SK-N-MC (cell line): ENCODE data around the gene ALOXE3.
A peak's percentile ranks its signal among the peaks of the same experiment; 100 is the strongest.
"Not testable (repeated sequence)": the region's sequence is repeated elsewhere in the genome, so short reads cannot be mapped to it uniquely, and the experiment has no call there.

Experiments
- DNase-seq: peaks from one replicate; pipeline ENCODE4 v3.0.0-alpha.2; 2011; ENCODE audit warnings: low read depth, low spot score
- H3K27ac ChIP-seq: fragments of 200-600 bp; sonication (generic); 2 replicates; pipeline ENCODE4 v1.5.1; 2016; ENCODE audit warnings: mixed run types
- H3K36me3 ChIP-seq: fragments of 200-600 bp; sonication (generic); 2 replicates; pipeline ENCODE4 v1.6.1; 2017; ENCODE audit warnings: antibody characterized with exemption, low read length, mixed read lengths; ENCODE audit not compliant: insufficient read depth
- H3K4me3 ChIP-seq: fragments of 200-600 bp; sonication (generic); 2 replicates; pipeline ENCODE4 v1.5.1; 2016
- H3K9ac ChIP-seq: fragments of 200-600 bp; sonication (generic); 2 replicates; pipeline ENCODE4 v1.8.0; 2017; ENCODE audit warnings: mixed run types, mixed read lengths; ENCODE audit not compliant: insufficient read length
- H3K9me3 ChIP-seq: fragments of 200-600 bp; sonication (generic); 2 replicates; pipeline ENCODE4 v1.6.1; 2017; ENCODE audit warnings: low read depth, mild to moderate bottlenecking, antibody characterized with exemption, low read length, moderate library complexity, mixed read lengths
- EZH2 ChIP-seq: fragments of 200-600 bp; sonication (generic); IDR thresholded peaks from one replicate; pipeline ENCODE4 v1.6.1; 2017; ENCODE audit warnings: antibody characterized with exemption
- FOXP2 ChIP-seq: optimal IDR thresholded peaks from 2 replicates; pipeline ENCODE3; 2011; ENCODE audit warnings: mild to moderate bottlenecking, moderate library complexity; ENCODE audit not compliant: insufficient read depth; ENCODE audit errors: extremely low read length, control extremely low read depth
- POLR2AphosphoS5 ChIP-seq: IDR thresholded peaks from 2 replicates; pipeline ENCODE4 v1.6.1; 2012; ENCODE audit warnings: mild to moderate bottlenecking, low read depth, low read length, borderline replicate concordance

ALOXE3 gene

DNA sequence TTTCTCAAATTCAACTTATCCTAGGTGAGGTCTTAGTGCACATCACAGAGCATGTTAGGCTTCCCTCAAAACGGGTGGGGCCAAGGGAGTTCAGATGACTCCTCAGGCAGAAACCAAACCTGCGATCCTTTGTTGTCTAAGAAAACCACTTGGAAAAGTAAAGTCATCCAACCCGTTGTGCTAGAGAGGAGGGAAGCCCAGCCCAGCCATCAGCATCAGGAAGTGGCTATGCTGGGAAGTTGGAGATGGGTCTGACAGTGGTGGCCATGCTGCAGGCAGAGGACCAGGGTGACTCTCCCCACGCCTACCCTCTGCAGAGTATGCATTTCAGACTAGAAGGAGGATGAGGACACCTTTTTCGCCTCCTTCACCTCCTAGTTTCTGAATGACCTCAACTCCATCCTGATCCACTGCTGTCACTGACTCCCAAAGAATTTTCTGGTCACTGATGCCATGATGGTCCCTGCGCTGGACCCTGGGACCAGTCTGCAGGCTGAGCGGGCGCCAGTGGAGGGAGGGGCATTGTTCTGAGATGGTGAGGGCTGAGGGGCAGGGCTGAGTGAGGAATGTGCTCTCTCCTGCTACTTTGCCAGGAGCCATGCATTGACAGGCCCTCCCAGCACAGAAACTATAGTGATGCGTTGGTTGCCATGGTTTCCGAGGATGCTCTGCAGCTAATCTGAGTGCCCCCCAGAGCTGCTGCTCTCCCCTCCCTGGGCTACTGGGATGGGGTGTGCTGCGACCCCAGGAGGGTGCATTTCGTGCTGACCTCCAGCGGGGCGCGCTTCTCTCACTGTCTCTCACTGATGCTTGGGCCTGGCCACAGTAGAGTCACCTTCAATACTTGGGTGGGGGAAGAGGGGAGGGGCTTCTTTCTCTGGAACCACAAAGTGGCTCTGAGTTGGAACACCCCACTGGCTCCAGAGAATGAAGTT, 51.2 kb downstream of the ALOXE3 start:
- no peak overlapping the region for H3K27ac ChIP-seq
- H3K36me3 ChIP-seq = no peaks in the 10 kb centered on the region
- TF ChIP-seq POLR2AphosphoS5 = no peak
- no peak for TF ChIP-seq FOXP2
- TF ChIP-seq EZH2 = no peak
- H3K9ac ChIP-seq = no peak overlapping the region
- no peaks in the 10 kb centered on the region for H3K9me3 ChIP-seq
- no peak overlapping the region for H3K4me3 ChIP-seq
- DNase-seq = no peak

- no peak for DNase-seq
- no peaks in the 10 kb centered on the region for H3K36me3 ChIP-seq
- TF ChIP-seq FOXP2 (no peak), POLR2AphosphoS5 (no peak), EZH2 (no peak)
- H3K27ac ChIP-seq = no peak overlapping the region
- H3K9me3 ChIP-seq = no peaks in the 10 kb centered on the region
- H3K9ac ChIP-seq = no peak overlapping the region
- H3K4me3 ChIP-seq = no peak overlapping the region
Measured at GRCh38 chr17:8064561-8065019, 53.7 kb downstream of the ALOXE3 start.

- Histone ChIP-seq H3K9me3 (no peaks in the 10 kb centered on the region), H3K27ac (no peak overlapping the region), H3K4me3 (no peak overlapping the region), H3K9ac (no peak overlapping the region), H3K36me3 (no peaks in the 10 kb centered on the region)
- DNase-seq = no peak
- TF ChIP-seq FOXP2 (no peak), EZH2 (no peak), POLR2AphosphoS5 (no peak)
Measured at GRCh38 chr17:8063761-8064534, 54.4 kb downstream of the ALOXE3 start.

- Histone ChIP-seq H3K4me3 (peak overlapping the region; percentile 23; the same call in 1 of the 2 replicates), H3K9me3 (no peaks in the 10 kb centered on the region), H3K9ac (no peak overlapping the region), H3K27ac (no peak overlapping the region), H3K36me3 (no peaks in the 10 kb centered on the region)
- DNase-seq = no peak
- TF ChIP-seq POLR2AphosphoS5 (no peak), EZH2 (no peak), FOXP2 (no peak)
Measured at GRCh38 chr17:8062807-8063483, 55.4 kb downstream of the ALOXE3 start.

DNA sequence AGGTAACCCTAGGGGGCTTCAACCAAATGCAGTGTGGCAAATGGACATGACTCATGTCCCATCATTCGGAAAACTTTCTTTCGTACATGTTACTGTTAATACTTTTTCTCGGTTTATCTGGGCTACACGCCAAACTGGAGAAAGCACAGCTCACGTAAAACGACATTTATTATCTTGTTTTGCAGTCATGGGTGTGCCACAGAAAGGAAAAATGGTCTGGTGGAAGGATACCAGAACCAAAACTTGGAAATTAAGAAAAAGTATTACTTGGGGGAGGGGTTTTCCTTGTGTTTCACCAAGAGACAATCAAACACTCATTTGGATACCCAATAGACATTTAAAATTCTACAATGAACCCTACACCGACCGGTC, 55.9 kb downstream of the ALOXE3 start:
- H3K9me3 ChIP-seq = no peaks in the 10 kb centered on the region
- H3K9ac ChIP-seq = peak overlapping the region; percentile 47
- no peak overlapping the region for H3K27ac ChIP-seq
- DNase-seq = no peak
- H3K36me3 ChIP-seq = no peaks in the 10 kb centered on the region
- H3K4me3 ChIP-seq = peak overlapping the region; percentile 23; the same call in 1 of the 2 replicates
- TF ChIP-seq POLR2AphosphoS5 (no peak), FOXP2 (no peak), EZH2 (no peak)

- H3K9me3 ChIP-seq, H3K9ac ChIP-seq, H3K27ac ChIP-seq, H3K4me3 ChIP-seq, H3K36me3 ChIP-seq, DNase-seq: not testable (repeated sequence)
Measured at GRCh38 chr17:8061851-8062250, 56.5 kb downstream of the ALOXE3 start.

GRCh38 chr17:8060274-8060673, 58.0 kb downstream of the ALOXE3 start:
- no peak overlapping the region for H3K27ac ChIP-seq
- no peaks in the 10 kb centered on the region for H3K36me3 ChIP-seq
- TF ChIP-seq POLR2AphosphoS5 (no peak), EZH2 (no peak), FOXP2 (no peak)
- no peak overlapping the region for H3K9ac ChIP-seq
- no peak for DNase-seq
- H3K9me3 ChIP-seq = no peaks in the 10 kb centered on the region
- H3K4me3 ChIP-seq = peak overlapping the region; percentile 45; the same call in 1 of the 2 replicates

DNA sequence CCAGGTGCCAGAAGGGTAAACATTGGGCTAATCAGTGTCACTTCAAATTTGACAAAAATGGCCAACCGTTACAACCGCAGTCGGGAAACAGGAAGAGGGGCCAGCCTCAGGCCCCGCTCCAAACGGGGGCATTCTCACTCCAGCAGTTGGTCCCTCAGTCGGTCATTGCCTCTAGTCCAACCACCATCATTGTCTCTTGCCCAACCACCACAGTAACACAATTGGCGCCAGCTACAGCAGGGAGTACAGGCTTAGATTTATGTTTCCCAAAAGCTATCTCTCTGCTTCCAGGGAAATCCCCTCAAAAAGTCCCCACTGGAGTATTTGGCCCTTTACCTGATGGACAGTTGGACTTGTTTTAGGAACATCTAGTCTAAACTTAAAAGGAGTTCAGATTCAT, 59.2 kb downstream of the ALOXE3 start:
- no peak overlapping the region for H3K27ac ChIP-seq
- no peak for TF ChIP-seq EZH2
- TF ChIP-seq POLR2AphosphoS5 = no peak
- TF ChIP-seq FOXP2 = no peak
- no peak overlapping the region for H3K4me3 ChIP-seq
- no peak overlapping the region for H3K9ac ChIP-seq
- no peaks in the 10 kb centered on the region for H3K36me3 ChIP-seq
- no peaks in the 10 kb centered on the region for H3K9me3 ChIP-seq
- DNase-seq = no peak
